GM19452 (cell line): ENCODE measurements around the gene SPTLC3.

Experiments
- ATAC-seq: cut with Tn5 transposase; IDR thresholded peaks from one replicate; pipeline ENCODE4 v1.9.1; 2021; ENCODE audit not compliant: unreplicated experiment

SPTLC3 gene

DNA sequence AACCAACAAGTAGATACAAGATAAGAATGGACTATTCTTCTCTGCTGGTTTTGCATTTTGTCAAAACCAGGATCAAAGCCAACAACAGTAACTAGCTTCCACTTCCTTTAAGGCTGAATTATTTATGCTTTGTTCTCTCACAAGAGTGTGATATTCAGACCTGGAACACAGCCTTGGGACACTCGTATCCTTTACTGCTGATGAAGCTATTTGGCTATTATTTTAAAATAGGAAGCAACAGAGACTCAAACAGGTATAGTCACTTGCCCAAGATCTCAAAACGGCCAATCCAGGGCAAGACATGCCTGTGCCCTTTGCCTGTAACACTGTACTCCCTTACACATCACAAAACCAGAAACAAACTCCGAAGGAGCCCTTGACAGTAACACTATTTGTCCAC lies 19.9 kb downstream of the SPTLC3 start:
- ATAC-seq = no peak

DNA sequence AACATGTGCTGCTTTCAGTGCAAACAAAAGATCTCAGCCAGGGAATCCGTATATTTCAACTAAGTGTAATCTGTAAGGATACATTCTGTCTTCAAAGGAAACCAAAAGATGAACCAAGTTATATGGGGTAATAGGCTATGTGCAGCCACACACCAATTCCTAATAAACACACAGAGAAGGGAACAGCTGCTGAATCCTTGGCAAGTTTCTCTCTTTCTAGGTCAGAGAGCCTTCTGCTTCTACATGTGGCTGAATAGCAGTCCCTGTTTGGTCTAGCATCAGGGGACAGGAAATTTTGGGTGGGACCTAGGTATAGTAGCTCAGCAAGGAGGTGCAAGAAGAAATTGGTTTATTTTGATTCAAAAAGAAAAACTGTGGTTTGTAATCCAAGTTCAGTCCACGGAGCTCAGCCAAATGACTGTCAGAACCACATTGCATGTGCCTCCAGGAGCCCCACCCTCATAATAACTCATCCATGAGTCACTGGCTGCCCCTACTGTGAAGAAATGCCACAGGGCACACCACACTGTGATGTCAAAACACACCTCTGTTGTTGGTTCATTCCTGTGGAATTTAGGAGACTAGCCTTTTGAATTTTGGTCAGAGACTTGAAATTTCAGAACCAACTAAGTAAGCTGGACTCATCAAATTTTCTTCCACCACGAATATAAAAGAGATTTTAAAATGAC lies 21.1 kb downstream of the SPTLC3 start:
- ATAC-seq = no peak

DNA sequence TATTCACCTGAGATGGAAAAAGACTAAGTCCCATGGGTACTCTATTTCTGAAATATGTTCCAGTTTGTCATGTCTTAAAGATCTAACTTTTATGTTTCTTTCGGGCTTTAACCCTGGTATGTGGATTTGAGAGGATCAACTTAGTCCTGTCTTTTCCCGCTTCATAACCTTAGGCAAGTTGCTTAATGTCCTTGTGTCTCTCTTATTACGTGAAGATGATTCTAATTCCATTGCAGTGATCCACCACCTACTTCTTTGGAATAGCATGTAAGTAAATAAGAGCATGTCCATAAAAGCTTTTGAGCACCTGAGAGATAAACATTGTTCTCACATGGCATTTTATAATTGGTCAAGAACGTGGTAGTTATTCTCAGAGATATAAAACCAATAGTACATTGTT lies 23.0 kb downstream of the SPTLC3 start:
- ATAC-seq = no peak

DNA sequence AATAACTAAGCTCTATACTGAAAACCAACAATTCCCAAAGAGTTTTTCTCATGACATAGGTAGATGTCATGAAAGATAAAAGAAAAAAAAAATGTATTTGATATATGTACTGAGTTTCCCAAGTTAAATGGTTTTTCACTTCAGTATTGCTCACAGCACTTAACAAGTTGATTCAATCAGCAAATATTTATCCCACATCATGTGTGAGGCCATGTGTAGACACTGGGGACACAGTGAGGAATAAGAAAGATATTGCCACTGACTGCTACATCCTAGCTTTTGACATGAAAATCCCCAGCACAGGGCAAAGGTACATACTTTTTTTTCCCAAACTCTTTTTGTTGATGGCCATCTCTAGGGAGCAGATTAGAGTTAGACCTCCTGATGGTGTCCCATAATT lies 25.3 kb downstream of the SPTLC3 start:
- no peak for ATAC-seq

DNA sequence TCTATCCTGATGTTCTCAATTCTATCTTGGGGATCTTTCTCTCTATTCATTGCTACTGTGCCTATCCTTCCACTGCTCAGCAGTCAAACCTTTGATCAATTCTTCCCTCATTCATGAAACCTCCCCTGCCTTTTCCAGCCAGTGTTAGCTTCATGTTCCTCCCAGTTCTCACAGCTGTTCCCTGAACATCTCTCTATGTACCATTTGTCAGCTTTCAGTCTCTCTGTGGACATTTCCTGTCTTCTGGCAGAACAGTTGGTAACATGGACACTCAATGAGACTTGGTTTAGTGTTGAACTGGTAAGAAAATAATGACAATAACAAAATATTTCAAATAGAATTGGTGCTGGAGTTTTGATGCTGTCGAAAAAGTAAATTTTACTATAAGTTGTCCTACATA lies 26.2 kb downstream of the SPTLC3 start:
- ATAC-seq = no peak

DNA sequence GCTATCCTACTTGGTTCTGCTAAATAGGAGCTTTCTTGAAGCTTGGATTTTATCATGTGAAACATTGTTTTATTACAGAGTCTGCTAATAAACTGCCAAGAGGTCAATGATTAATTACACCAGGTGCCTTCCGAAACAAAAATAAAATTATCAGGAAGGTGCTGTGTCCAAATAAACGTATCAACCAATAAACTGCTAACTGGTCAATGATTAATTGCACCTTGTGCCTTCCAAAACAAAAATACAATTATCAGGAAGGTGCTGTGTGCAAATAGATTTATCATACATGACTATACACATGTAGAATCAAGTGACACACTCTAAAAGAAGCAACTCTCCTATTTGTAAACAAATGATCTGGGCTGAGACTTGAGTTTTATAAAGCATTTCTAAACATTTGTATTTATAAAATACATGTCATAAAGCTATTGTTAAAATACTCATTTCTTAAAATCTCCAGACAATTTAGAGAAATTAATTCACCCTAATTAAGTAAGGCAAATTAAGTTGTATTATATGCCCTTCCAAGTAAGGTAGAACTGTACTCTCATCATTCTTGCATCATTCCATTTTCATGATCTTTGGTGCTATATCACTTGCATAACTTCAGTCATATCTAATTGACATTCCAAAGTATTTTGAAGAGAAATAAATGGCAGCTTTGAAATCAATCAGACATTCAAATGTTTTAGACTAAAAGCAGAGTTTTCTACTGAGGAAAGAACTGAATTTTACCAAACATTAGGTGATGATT lies 26.8 kb downstream of the SPTLC3 start:
- no peak for ATAC-seq

DNA sequence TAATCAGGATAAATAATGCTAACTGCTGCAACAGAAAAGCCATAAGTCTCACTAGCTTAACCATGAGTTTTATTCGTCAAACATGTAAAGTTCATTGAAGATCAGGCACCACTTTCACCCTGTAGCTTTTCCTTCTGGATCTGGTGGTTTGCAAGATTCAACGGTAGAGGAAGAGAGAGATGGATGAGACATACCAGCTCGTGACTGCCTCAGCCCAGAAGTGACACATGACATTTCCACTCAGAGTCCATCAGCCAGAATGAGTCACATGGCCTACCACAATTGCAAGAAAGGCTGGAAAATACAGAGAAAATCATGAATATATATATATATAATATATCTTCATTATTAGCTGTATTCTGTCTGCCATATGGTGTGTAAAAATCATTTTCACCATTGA lies 29.0 kb downstream of the SPTLC3 start:
- no peak for ATAC-seq

DNA sequence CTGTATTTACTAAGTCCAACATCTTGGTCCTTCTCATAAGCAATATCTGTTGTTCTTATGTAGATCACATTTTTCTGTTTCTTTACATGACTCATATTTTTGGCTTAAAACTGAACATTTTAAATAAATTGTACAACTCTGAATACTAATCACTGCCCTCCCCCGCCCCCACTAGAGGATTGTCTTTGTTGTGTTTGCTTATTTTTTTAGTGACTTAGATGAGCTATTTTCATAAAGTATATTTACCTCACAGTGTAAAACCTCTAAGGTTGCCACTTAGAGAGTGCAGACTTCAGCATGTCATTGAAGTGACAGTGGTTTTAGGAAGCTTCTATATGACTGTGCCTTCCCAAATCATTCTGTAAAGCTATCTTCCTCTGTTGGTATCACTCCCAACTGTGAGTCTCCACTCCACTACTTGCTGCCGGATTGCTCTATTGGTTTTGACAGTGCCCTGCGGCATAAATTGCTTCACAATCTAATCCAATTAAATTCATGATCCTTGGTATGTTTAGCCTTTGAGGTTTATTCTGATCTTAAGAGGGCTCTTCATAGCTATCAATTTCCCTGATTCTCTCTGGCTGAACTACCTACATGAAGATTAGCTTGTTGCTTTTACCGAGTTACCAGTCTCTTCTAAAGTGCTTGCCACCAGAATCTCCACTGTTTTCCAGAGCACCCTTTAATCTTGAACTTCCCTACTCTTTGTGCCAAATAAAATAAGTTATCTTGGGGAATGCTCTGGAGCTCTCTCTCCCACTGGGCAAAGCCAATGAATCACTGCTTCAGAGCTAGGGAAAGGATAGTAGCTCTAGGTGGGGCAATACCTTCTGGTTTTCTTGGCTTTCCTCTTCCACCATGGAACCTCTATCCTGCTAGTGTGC lies 33.0 kb downstream of the SPTLC3 start:
- no peak for ATAC-seq

DNA sequence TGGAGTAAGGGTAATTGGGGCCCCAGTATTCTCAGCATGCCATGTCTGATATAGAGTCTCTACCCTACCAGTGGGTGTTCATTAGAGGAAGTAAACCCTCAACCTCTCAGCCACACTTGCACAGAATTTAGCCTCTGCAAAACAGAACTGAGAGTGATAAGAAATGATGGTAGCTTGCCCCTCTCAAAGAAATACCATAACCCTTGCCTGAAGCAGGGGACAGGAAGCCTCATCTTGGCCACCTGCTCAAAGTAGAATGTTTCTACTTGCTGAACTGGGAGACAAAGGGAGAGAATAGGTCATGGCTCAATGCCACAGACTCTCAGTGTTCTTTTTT lies 33.7 kb downstream of the SPTLC3 start:
- no peak for ATAC-seq

DNA sequence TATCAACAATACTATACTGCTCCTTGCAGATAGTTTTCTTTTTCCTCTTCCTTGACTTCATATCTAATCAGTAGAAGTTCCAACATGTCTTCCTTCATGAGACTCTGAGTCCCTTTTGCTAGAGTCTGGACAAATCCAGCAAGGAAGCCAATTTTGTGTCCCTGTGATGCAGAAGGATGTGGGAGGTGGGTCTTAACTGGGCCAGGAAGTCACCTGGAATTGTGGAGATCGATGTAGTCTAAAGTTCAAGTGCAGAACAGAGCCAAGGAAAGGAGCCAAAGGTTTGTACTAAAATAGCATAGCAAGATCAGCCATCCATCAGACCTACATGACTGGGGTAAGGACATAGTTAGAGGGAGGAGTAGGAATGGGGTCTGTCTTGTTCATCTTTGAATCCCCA lies 37.6 kb downstream of the SPTLC3 start:
- no peak for ATAC-seq

DNA sequence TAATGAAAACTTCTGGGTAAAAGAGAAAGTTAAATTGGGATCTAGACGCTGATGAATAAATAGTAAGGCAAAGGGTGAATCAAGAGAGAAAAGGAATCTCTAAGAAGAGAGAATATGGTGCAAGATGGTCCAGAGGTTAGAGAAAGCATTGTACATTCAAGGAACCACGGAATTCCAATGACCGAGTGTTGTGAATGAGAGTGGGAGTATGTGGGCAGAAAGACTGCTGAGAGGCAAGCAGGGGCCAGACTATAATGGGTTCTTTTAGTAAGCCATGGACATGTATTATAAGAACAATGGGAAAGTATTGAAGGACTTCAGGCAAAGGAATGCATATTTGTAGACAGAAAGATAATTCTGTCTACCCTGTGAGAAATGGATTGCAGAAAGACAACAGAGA lies 45.2 kb downstream of the SPTLC3 start:
- ATAC-seq = no peak

DNA sequence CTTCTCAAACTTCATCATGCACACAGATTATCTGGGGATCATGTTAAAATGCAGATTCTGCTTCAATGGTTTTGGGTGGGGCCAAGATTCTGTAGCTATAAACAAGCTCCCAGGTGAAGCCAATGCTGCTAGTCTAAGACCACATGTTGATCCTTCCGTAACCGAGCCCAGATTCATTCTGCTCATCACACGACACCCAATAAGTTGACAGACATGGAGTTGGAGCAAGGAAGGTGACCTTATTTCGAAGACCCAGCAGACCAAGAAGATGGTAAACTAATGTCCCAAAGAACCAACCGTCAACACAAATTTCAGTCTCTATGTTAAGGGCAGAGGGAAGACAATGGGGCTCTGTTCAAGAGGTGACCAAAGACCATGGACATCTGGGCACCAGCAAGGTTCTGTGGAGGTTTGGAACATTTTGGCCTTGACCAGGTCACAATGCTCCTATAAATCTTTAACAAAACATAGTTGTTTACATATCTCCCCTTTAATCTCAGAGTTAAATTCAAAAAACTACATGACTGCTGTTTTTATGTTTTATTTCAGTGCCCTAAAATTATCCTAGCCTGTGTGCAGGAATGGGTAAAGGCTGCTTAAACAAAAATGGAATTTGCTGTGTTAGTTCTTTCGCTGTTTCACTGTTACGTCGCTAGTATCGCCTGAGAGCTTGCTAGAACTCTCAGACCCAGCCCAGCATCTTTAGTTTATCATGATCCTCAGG lies 50.1 kb downstream of the SPTLC3 start:
- ATAC-seq = no peak

DNA sequence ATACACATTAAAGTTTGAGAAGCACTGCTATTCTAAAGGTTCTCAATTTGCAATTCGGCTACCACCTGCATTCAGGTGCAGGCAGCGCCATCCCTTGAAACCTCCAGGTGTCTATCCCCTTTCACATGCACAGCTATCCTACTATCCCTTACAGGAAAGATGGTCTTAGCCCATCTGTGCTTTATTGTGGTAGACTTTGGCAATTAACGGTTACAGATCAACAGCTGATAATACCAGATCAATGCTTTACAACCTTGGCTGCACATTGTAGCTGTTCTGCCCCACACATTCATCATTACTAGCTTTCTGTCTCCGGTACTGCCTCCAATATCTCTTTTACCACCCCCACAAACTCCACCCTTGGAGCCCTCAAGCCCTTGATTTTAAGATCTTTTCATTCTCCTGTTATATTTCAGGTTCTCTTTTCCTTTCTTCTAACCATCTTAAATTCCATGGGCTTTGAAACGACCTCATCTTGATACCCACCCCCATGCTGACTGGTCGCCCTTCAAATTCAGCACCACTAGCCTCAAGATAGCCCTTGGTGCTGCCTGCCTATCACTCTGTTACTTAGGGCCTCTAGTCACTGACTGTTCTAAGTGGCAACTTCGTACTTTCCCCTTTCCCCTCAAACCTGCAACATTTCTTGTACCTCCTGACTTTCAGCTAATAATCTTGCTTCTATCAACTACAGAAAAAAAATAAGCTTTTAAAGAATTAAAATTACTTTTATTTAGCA lies 50.8 kb downstream of the SPTLC3 start:
- ATAC-seq = no peak

DNA sequence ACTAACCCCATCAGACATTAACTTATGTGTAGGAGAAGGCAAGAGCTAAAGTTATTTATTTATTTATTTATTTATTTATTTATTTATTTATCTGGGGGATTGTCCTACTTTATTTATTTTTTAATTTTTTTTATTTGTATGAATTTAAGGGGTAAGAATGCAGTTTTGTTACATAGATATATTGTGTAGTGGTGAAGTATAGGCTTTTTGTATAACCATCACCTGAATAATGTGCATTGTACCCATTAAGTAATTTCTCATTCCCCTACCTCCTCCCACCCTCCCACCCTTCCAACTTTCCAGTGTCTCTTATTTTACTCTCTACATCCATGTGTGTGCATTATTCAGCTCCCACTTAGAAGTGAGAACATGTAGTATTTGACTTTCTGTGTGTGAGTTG lies 51.6 kb downstream of the SPTLC3 start:
- ATAC-seq = no peak

DNA sequence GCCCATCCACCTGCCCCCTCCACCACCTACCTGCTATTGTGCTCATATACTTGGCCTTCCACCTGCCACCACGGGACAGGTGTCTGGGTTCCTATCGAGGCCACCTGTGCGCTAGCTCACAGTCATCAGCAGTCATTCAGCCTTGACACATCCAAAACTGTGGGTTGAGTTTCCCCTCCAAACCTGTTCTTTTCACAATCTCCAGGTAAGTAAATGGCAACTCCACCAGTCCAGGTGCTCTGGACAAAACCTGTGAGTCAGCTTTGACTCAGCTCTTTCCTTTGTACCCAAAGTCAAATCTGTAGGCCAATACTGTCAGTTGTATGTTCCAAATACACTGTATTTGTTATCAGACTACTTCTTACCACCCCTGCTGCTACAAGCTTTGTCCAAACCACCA lies 52.6 kb downstream of the SPTLC3 start:
- ATAC-seq = no peak

DNA sequence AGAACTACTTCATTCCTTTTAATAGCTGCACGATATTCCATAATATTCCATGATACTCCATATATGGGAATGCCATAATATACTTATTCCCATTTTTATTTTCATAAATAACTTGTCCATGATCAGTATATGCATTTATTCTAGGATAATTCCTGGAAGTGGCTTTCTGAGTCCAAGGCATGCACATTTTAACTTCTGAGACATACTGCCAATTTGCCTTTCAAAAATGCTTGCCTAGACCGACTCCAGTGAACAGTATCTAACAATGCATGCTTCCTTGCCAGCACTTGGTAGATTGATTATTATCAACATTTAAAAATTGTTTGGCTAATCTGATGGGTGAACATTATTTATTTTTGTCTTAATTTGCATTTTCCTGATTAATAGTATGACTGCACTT lies 54.0 kb downstream of the SPTLC3 start:
- no peak for ATAC-seq

DNA sequence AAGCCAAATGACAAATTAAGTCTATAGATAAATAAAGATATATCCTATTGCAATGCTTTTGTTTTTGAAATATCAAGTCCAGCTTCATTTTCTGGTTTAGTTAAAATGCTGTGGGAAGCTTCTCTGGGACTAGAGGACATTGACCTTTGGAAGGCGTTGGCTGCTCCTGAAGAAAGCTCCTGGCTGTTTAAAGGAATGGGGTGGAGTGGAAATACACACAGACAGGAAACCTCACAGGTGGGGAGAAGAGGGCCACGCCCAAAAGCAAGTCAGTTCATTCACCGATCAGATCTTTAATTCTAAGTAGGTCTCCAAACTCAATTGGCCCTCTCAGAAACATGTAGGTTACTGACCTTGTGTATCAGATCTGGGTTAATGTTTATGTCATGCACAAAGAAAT lies 59.6 kb downstream of the SPTLC3 start:
- no peak for ATAC-seq

DNA sequence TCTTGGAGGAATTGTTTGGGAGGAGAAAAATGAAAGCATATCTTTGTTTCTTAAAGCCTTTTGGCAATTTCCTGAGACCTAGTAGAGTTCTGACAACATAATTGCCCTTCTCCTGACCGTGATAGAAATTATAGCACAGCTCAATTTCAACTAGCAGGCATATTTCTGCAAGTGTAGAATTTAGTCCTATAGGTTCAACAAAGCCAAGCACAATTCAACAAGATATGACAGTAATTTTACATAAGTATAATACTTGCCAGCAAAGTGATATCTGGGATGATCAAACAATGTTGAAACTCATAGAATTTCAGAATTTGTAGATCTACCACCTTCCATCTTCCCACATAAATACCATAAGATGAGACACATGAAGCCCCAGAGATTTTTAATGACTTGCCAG lies 73.1 kb downstream of the SPTLC3 start:
- no peak for ATAC-seq

DNA sequence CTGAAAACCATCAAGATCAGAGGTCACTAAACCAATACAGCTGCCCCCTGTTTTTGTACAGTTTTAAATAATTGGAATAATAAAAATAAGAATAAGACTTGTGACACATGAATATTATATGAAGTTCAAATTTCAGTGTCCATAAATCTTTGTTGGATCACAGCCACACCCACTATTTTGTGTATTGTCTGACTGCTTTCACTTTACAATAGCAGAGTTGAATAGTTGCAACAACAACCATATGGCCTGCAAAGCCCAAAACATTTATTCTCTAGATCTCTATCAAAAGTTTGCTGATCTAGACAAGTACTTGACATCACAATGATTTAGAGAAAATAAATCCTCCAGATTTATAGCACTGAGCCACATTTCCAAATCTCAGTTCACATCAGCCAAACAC lies 73.6 kb downstream of the SPTLC3 start:
- no peak for ATAC-seq

DNA sequence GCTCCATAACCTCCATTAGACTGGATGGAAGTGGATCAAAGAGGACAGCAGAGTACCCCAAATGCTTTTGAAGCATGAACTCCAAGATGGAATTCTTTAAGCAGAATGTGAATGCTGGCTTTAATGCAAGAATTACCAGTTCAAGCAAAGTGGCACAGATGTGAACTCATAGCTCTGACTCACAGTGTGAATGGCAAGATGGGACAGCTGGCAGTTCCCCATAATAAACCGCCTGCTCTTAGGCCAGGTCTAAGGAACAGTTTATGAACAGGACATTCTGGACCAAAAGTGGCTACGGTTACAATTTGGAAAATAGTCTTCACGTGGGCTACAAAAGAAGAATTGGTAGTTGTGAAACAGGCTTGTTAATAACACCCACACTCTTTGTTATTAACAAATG lies 76.5 kb downstream of the SPTLC3 start:
- no peak for ATAC-seq
